OCI-LY1 (cell line): ENCODE measurements around the gene PARD3.

Source experiments
- H2AFZ ChIP-seq: fragments of 200-600 bp; sonication (generic), shearing (Covaris generic); 2 replicates; pipeline ENCODE4 v1.6.0; 2014; ENCODE audit warnings: antibody characterized with exemption, mild to moderate bottlenecking, low read length
- H3F3A ChIP-seq: fragments of 200-600 bp; sonication (generic), shearing (Covaris generic); 2 replicates; pipeline ENCODE4 v1.6.0; 2014; ENCODE audit warnings: mild to moderate bottlenecking, antibody characterized with exemption, low read length, moderate library complexity; ENCODE audit not compliant: insufficient read depth
- H3K27ac ChIP-seq: fragments of 200-600 bp; sonication (generic); 2 replicates; pipeline ENCODE4 v1.5.1; 2014; ENCODE audit warnings: low read length, mixed run types, mild to moderate bottlenecking, low read depth; ENCODE audit not compliant: poor library complexity, severe bottlenecking
- H3K27me3 ChIP-seq: fragments of 200-600 bp; sonication (generic); 2 replicates; pipeline ENCODE4 v1.6.0; 2014; ENCODE audit warnings: antibody characterized with exemption, mild to moderate bottlenecking, low read length, moderate library complexity; ENCODE audit not compliant: insufficient read depth
- H3K36me3 ChIP-seq: fragments of 200-600 bp; sonication (generic); 2 replicates; pipeline ENCODE4 v1.6.1; 2014; ENCODE audit warnings: mild to moderate bottlenecking, antibody characterized with exemption, low read length, moderate library complexity, mixed read lengths; ENCODE audit not compliant: insufficient read depth
- H3K4me1 ChIP-seq: fragments of 200-600 bp; sonication (generic); 2 replicates; pipeline ENCODE4 v1.5.1; 2014; ENCODE audit warnings: mild to moderate bottlenecking, low read length, moderate library complexity; ENCODE audit not compliant: insufficient read depth, severe bottlenecking
- H3K4me2 ChIP-seq: fragments of 200-600 bp; sonication (generic), shearing (Covaris generic); 2 replicates; pipeline ENCODE4 v1.6.1; 2014; ENCODE audit warnings: low read length
- H3K4me3 ChIP-seq: fragments of 200-600 bp; sonication (generic); 2 replicates; pipeline ENCODE4 v1.5.1; 2014; ENCODE audit warnings: low read length, low read depth, mild to moderate bottlenecking, mixed read lengths; ENCODE audit not compliant: poor library complexity, severe bottlenecking
- H3K79me2 ChIP-seq: fragments of 200-600 bp; shearing (Covaris generic); 2 replicates; pipeline ENCODE4 v1.6.1; 2016; ENCODE audit warnings: mixed run types, low read length, mixed read lengths; ENCODE audit not compliant: insufficient read depth
- H3K9ac ChIP-seq: fragments of 200-600 bp; sonication (generic), shearing (Covaris generic); 2 replicates; pipeline ENCODE4 v1.6.1; 2014; ENCODE audit warnings: mild to moderate bottlenecking, low read length, mixed read lengths
- H3K9me2 ChIP-seq: fragments of 200-600 bp; sonication (generic), shearing (Covaris generic); 2 replicates; pipeline ENCODE4 v1.6.1; 2014; ENCODE audit warnings: low read depth, mild to moderate bottlenecking, low read length, mixed read lengths
- H3K9me3 ChIP-seq: fragments of 200-600 bp; shearing (Covaris generic); 2 replicates; pipeline ENCODE4 v1.6.1; 2014; ENCODE audit warnings: low read length, mixed read lengths
- H4K20me1 ChIP-seq: fragments of 200-600 bp; sonication (generic), shearing (Covaris generic); 2 replicates; pipeline ENCODE4 v1.6.0; 2016; ENCODE audit warnings: mild to moderate bottlenecking, low read length; ENCODE audit not compliant: insufficient read depth
- CTCF ChIP-seq: fragments of 200-600 bp; sonication (generic), shearing (Covaris generic); IDR thresholded peaks from 2 replicates; pipeline ENCODE4 v1.5.1; 2017; ENCODE audit warnings: mild to moderate bottlenecking, antibody characterized with exemption, low read length, moderate library complexity, mixed read lengths
- EZH2 ChIP-seq: fragments of 200-600 bp; sonication (generic), shearing (Covaris generic); IDR thresholded peaks from 2 replicates; pipeline ENCODE4 v1.8.0; 2017; ENCODE audit warnings: borderline replicate concordance, mixed run types, mild to moderate bottlenecking, antibody characterized with exemption, low read length, moderate library complexity, mixed read lengths

Gene PARD3

GRCh38 chr10:34200355-34200901 lies 614.7 kb downstream of the PARD3 start:
- H2AFZ ChIP-seq: no peak overlapping the region
- no peaks in the 10 kb centered on the region for H3K79me2 ChIP-seq
- no peaks in the 10 kb centered on the region for H3F3A ChIP-seq
- H3K4me1 ChIP-seq: no peaks in the 10 kb centered on the region
- TF ChIP-seq EZH2 (no peak), CTCF (no peak)
- H3K27me3 ChIP-seq: no peaks in the 10 kb centered on the region
- 0 out of 2 replicates have a peak, but pooled peaks cover 2% of the 10 kb centered on the region for H3K9me3 ChIP-seq
- H3K9ac ChIP-seq: no peak overlapping the region
- no peaks in the 10 kb centered on the region for H4K20me1 ChIP-seq
- no peak overlapping the region for H3K27ac ChIP-seq
- no peaks in the 10 kb centered on the region for H3K36me3 ChIP-seq
- no peak overlapping the region for H3K4me3 ChIP-seq
- no peaks in the 10 kb centered on the region for H3K9me2 ChIP-seq
- no peak overlapping the region for H3K4me2 ChIP-seq

GRCh38 chr10:34198953-34199352 lies 616.1 kb downstream of the PARD3 start:
- H3K4me1 ChIP-seq: no peaks in the 10 kb centered on the region
- H4K20me1 ChIP-seq: no peaks in the 10 kb centered on the region
- no peak overlapping the region for H2AFZ ChIP-seq
- no peaks in the 10 kb centered on the region for H3K9me2 ChIP-seq
- no peak overlapping the region for H3K4me3 ChIP-seq
- H3K79me2 ChIP-seq: no peaks in the 10 kb centered on the region
- H3K4me2 ChIP-seq: no peak overlapping the region
- 0 out of 2 replicates have a peak, but pooled peaks cover 2% of the 10 kb centered on the region for H3K9me3 ChIP-seq
- no peak overlapping the region for H3K27ac ChIP-seq
- TF ChIP-seq CTCF (no peak), EZH2 (no peak)
- no peaks in the 10 kb centered on the region for H3F3A ChIP-seq
- H3K9ac ChIP-seq: no peak overlapping the region
- H3K27me3 ChIP-seq: no peaks in the 10 kb centered on the region
- no peaks in the 10 kb centered on the region for H3K36me3 ChIP-seq

- Histone ChIP-seq H3K4me2 (no peak overlapping the region), H3K4me3 (no peak overlapping the region), H3K4me1 (no peaks in the 10 kb centered on the region), H3K9me3 (0 out of 2 replicates have a peak, but pooled peaks cover 2% of the 10 kb centered on the region), H3K9me2 (no peaks in the 10 kb centered on the region), H3K36me3 (no peaks in the 10 kb centered on the region), H4K20me1 (no peaks in the 10 kb centered on the region), H3F3A (no peaks in the 10 kb centered on the region), H3K79me2 (no peaks in the 10 kb centered on the region), H3K9ac (no peak overlapping the region), H2AFZ (no peak overlapping the region), H3K27me3 (no peaks in the 10 kb centered on the region), H3K27ac (no peak overlapping the region)
- no peak for TF ChIP-seq CTCF
- TF ChIP-seq EZH2: no peak
These were observed 619.0 kb downstream of the PARD3 start for GRCh38 chr10:34196058-34196433.
